K562 (cell line): Measurements from ENCODE around the gene MAD1L1. TPM values are rescaled to one million over a fixed set of nuclear protein-coding genes. Genes with fewer than 3 reads are reported as not detected.
A peak's percentile ranks its signal among the peaks of the same experiment; 100 is the strongest.

Experiments used
- ATAC-seq: fragments of 200-7000 bp; cut with Tn5 transposase; 3 replicates; pipeline ENCODE4 v1.9.1; 2020; ENCODE audit warnings: moderate library complexity
- BruUV-seq: library from RNA; stranded (reverse); fragments of 400-500 nt; replicated peaks from 2 replicates; lab custom pipeline; 2021; lab: Mats Ljungman, UMichigan
- CTCF ChIA-PET: fragments of 300-600 bp; formaldehyde crosslinking; extraction: SDS; loops from one replicate; lab custom pipeline; 2021; ENCODE audit warnings: low intra/inter-chr PET ratio; lab: Yijun Ruan, JAX
- POLR2A ChIA-PET: fragments of 300-600, 350-650 bp; sonication (Branson Sonifier 250); formaldehyde crosslinking; extraction: SDS; loops from one replicate; lab custom pipeline; 2021; ENCODE audit warnings: antibody characterized with exemption, inconsistent platforms; lab: Yijun Ruan, JAX
- DNase-seq, 4 experiments: peaks; one replicate each; pipeline versions ENCODE4 v3.0.0 to v3.0.0-alpha.2; 2011 to 2018; ENCODE audit warnings: low spot score in 3 of 4, mixed read lengths in 3 of 4; ENCODE audit errors: extremely low read depth in 1 of 4
- FAIRE-seq: peaks from 2 replicates; lab custom pipeline; 2011; peaks lifted over from hg19 to GRCh38; lab: Jason Lieb, UNC
- H2AFZ ChIP-seq: 2 replicates; pipeline ENCODE4 v1.6.0; 2011; ENCODE audit warnings: low read depth, low read length, control low read depth, inconsistent platforms
- H3K27ac ChIP-seq: fragments of 200-600 bp; 3 replicates; pipeline ENCODE4 v1.8.0; 2011; ENCODE audit warnings: low read depth, mild to moderate bottlenecking, control low read depth, inconsistent platforms, low read length, moderate library complexity, mixed read lengths; ENCODE audit errors: extremely low read depth
- H3K27me3 ChIP-seq, 2 experiments: fragments of 300-600 bp in 1 of 2; 2 replicates in 1 of 2; 3 replicates in 1 of 2; pipeline versions ENCODE4 v1.6.0 to v1.8.0; 2011; ENCODE audit warnings: inconsistent platforms in 2 of 2, low read length in 2 of 2, mild to moderate bottlenecking in 1 of 2, mixed read lengths in 1 of 2, moderate library complexity in 1 of 2; ENCODE audit not compliant: control insufficient read depth in 2 of 2, insufficient read depth in 2 of 2
- H3K36me3 ChIP-seq: fragments of 300-600 bp; 3 replicates; pipeline ENCODE4 v1.8.0; 2011; ENCODE audit warnings: mild to moderate bottlenecking, low read length, inconsistent platforms; ENCODE audit not compliant: control insufficient read depth, insufficient read depth
- H3K4me1 ChIP-seq, 2 experiments: fragments of 200-600 bp in 1 of 2; replicated peaks in 1 of 2; 2 replicates in 1 of 2; 3 replicates in 1 of 2; pipeline versions ENCODE4 v1.5.1 to v1.8.0; 2011; ENCODE audit warnings: inconsistent platforms in 2 of 2, low read length in 2 of 2, mild to moderate bottlenecking in 1 of 2, mixed read lengths in 1 of 2, moderate library complexity in 1 of 2; ENCODE audit not compliant: control insufficient read depth in 2 of 2, insufficient read depth in 2 of 2
- H3K4me2 ChIP-seq: 2 replicates; pipeline ENCODE4 v1.6.1; 2011; ENCODE audit warnings: low read length, control low read depth, inconsistent platforms, mixed read lengths; ENCODE audit not compliant: insufficient read depth
- H3K4me3 ChIP-seq: fragments of 200-600 bp; sonication (generic), shearing (Covaris generic); 2 replicates; pipeline ENCODE4 v1.5.1; 2016; ENCODE audit warnings: control low read depth, inconsistent platforms
- H3K79me2 ChIP-seq: fragments of 200-600 bp; 3 replicates; pipeline ENCODE4 v1.8.0; 2011; ENCODE audit warnings: low read length, inconsistent platforms; ENCODE audit not compliant: control insufficient read depth, insufficient read depth
- H3K9ac ChIP-seq, 2 experiments: 2 replicates each; pipeline versions ENCODE4 v1.6.0 to v1.6.1; 2011; ENCODE audit warnings: low read depth in 2 of 2, low read length in 2 of 2, control low read depth in 1 of 2, inconsistent platforms in 1 of 2, mild to moderate bottlenecking in 1 of 2, mixed read lengths in 1 of 2; ENCODE audit not compliant: insufficient read depth in 1 of 2
- H3K9me1 ChIP-seq: one replicate; pipeline ENCODE4 v1.6.0; 2011; ENCODE audit warnings: inconsistent platforms, mild to moderate bottlenecking, low read length, moderate library complexity; ENCODE audit not compliant: control insufficient read depth, insufficient read depth
- H3K9me3 ChIP-seq: replicated peaks from 2 replicates; pipeline ENCODE4 v1.5.1; 2011; ENCODE audit warnings: low read depth, low read length, inconsistent platforms; ENCODE audit not compliant: control insufficient read depth, insufficient read depth
- H4K20me1 ChIP-seq: replicated peaks from 2 replicates; pipeline ENCODE4 v1.6.1; 2011; ENCODE audit warnings: low read length, inconsistent platforms, mixed read lengths; ENCODE audit not compliant: control insufficient read depth, insufficient read depth
- ETV6 ChIP-seq, 3 experiments: fragments of 150-350 bp in 1 of 3; sonication (generic) in 1 of 3; formaldehyde crosslinking in 1 of 3; IDR thresholded peaks; 2 replicates each; pipeline versions ENCODE4 v1.6.1 to v1.8.0; 2014 to 2022; ENCODE audit warnings: borderline replicate concordance in 2 of 3, low read depth in 2 of 3, antibody characterized with exemption in 1 of 3, low read length in 1 of 3, mild to moderate bottlenecking in 1 of 3, missing genetic modification reagents in 1 of 3
- ZNF282 ChIP-seq: sonication (generic); formaldehyde crosslinking; IDR thresholded peaks from 2 replicates; pipeline ENCODE4 v1.8.1; 2023; ENCODE audit warnings: missing genetic modification reagents
- WGBS: fragments of 100-300 bp; shearing (Covaris generic); methylation state at CpG from one replicate; pipeline ENCODE4 v1.1.6; 2016; ENCODE audit warnings: low coverage, mixed read lengths; ENCODE audit not compliant: insufficient coverage; ENCODE audit errors: missing lambda C conversion rate; 5-methylcytosine and 5-hydroxymethylcytosine counted together
- in situ Hi-C: fragments of 300-500 bp; cut with MboI; formaldehyde crosslinking; loops from 4 replicates; pipeline ENCODE4 v1.15.0; 2018; ENCODE audit warnings: inconsistent platforms, mixed read lengths
- intact Hi-C: fragments of 100-400 bp; cut with micrococcal nuclease; formaldehyde crosslinking; loops from 2 replicates; pipeline ENCODE4 v1.14.2; 2022
- polyA plus RNA-seq, 8 experiments: library from polyadenylated mRNA; depleted of rRNA in 4 of 8; stranded (reverse) in 5 of 8; unstranded in 3 of 8; fragments of >200 nt; fragmentation: Nextera tagmentation in 2 of 8; fragmentation: Illumina TruSeq in 1 of 8; extraction: Ambion mirVana in 2 of 8; extraction: Trizol in 1 of 8; gene quantifications; 2 replicates each; pipeline versions ENCODE4 v1.2.1 to v1.2.3, GENCODE V29; 2011 to 2014; ENCODE audit warnings: inconsistent platforms in 1 of 8, missing spikeins in 1 of 8
- total RNA-seq, 7 experiments: library from RNA; depleted of rRNA in 6 of 7; stranded (reverse); fragments of >200 nt in 6 of 7; fragmentation: Illumina TruSeq in 2 of 7; extraction: Trizol in 2 of 7; gene quantifications; 2 replicates each; pipeline versions ENCODE4 v1.2.1 to v1.2.3, GENCODE V29; 2011 to 2021; ENCODE audit warnings: low replicate concordance in 1 of 7
- TF ChIP-seq, protein P1 (sequence below), 3 experiments: IDR thresholded peaks in 2 of 3; conservative IDR thresholded peaks in 1 of 3; 2 replicates each; pipeline ENCODE4 v1.5.1; 2011 to 2012; ENCODE audit warnings: low read length in 3 of 3, mild to moderate bottlenecking in 3 of 3, control low read depth in 2 of 3, improper control_type of control experiment in 1 of 3, inconsistent platforms in 1 of 3, low read depth in 1 of 3, mixed read lengths in 1 of 3, moderate library complexity in 1 of 3; ENCODE audit not compliant: insufficient read depth in 2 of 3

The MAD1L1 gene
- total and polyA plus RNA-seq, 9 of the 15 experiments (the other 6 are each of a cell fraction or from before 2014, with no cell fraction given): 1.7 to 89.7 (median 18.0) TPM

DNA sequence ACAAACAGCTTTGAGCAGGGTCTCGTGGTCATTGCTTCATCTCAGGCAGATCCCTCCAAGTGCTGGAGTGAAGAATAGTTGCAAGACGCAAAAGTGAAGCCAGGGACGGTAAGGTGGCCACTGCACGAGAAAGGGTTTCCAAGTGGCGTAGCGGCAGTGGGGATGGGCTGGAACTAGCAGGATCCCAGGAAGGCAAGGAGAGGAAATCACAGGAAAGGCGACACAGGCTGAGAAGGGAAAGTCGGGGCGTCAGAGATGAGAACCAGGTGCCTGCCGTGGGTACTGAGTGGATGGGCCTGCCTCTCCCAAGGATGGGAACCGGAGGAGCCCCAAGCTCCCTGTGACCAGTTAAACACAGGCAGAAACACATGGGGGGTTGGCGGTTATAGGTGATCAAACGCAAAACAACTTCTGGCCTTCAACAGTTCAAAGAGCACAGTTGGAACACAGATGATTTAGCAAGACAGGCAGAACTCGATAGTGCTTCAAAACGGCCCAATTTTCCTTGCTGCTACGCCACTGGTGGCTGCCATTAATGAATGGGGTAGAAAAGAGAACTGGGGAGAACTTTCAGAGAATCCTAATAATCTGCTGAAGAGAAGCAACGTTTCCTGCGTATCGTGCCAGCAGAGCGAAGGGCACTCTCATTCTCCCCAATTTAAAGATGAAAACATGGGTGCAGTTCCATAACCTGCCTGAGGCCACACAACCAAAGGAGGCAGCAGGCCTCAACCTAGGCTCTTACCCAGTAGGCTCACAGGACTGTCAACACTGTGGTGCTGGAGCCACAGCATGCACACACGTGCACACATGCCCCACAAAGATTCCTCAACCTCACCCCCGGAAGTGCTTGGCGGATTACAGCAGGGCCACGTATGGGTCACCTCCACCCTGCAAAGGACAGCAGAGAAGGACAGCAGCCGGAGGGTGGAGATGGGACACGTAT, 61.9 kb downstream of the MAD1L1 start:
- peak overlapping the region in 1 of 2 experiments; percentile 56; a peak in 1 of 4 replicates for H3K9ac ChIP-seq
- no peaks in the 10 kb centered on the region for H3K27me3 ChIP-seq
- peaks cover 3% of the 10 kb centered on the region for H3K9me1 ChIP-seq
- in situ Hi-C loops: no loop called here
- no peak overlapping the region for H2AFZ ChIP-seq
- peak; percentile 45; the same call in 1 of the 3 replicates for ATAC-seq
- no peak overlapping the region for H3K4me3 ChIP-seq
- POLR2A ChIA-PET: interaction anchor here (1.7 kb wide), 1 partner anchor 11 kb away, joined by 4 read pairs; no protein-coding TSS in a partner anchor
- WGBS: 81% methylated on average over 26 of the region's 26 CpGs
- no peak overlapping the region for H3K27ac ChIP-seq
- peaks cover 12% of the 10 kb centered on the region for H4K20me1 ChIP-seq
- TF ChIP-seq ETV6 (IDR thresholded peaks at IDR 0.05; ENCODE audit: borderline replicate concordance in 1 of 2, low read depth in 2 of 2, low read length in 1 of 2) (no peak), ETV6 (CRISPR knock-in tag; IDR thresholded peaks at IDR 0.05; ENCODE audit: borderline replicate concordance) (no peak), ZNF282 (CRISPR knock-in tag) (no peak)
- TF ChIP-seq, protein P1, sequence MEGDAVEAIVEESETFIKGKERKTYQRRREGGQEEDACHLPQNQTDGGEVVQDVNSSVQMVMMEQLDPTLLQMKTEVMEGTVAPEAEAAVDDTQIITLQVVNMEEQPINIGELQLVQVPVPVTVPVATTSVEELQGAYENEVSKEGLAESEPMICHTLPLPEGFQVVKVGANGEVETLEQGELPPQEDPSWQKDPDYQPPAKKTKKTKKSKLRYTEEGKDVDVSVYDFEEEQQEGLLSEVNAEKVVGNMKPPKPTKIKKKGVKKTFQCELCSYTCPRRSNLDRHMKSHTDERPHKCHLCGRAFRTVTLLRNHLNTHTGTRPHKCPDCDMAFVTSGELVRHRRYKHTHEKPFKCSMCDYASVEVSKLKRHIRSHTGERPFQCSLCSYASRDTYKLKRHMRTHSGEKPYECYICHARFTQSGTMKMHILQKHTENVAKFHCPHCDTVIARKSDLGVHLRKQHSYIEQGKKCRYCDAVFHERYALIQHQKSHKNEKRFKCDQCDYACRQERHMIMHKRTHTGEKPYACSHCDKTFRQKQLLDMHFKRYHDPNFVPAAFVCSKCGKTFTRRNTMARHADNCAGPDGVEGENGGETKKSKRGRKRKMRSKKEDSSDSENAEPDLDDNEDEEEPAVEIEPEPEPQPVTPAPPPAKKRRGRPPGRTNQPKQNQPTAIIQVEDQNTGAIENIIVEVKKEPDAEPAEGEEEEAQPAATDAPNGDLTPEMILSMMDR (IDR thresholded peaks at IDR 0.05 in 2 of 3, conservative IDR thresholded peaks at IDR 0.05 in 1 of 3; ENCODE audit: insufficient read depth in 2 of 3, low read depth in 1 of 3, low read length in 3 of 3): 0 out of 6 replicates have a peak, but pooled peaks of 1 of the 3 experiments have one; percentile 7
- peaks cover 0 to 22% of the 10 kb centered on the region in 2 experiments; a peak in 2 of 5 replicates for H3K4me1 ChIP-seq
- H3K9me3 ChIP-seq: no peaks in the 10 kb centered on the region
- no peak overlapping the region for H3K4me2 ChIP-seq
- peaks cover 20% of the 10 kb centered on the region; the same call in 2 of the 3 replicates for H3K36me3 ChIP-seq
- H3K79me2 ChIP-seq: no peaks in the 10 kb centered on the region
- DNase-seq: peak in 1 of 4 experiments; percentile 10
- intact Hi-C loops: no loop called here
- no peak for FAIRE-seq
- CTCF ChIA-PET: no interaction called here
- BruUV-seq: no TSS peak
